RPMI7951 (cell line): ENCODE data around the gene SLC4A3. TPM values are rescaled to one million over a fixed set of nuclear protein-coding genes. Genes with fewer than 3 reads are reported as not detected.

Experiments
- DNase-seq: peaks from one replicate; pipeline ENCODE4 v3.0.0-alpha.2; 2012; ENCODE audit warnings: low read depth
- total RNA-seq: library from RNA; depleted of rRNA; stranded (reverse); fragments of >200 nt; shearing (Covaris generic); gene quantifications from 2 replicates; pipeline ENCODE4 v1.2.3, GENCODE V29; 2014

The SLC4A3 gene
- total RNA-seq, 1 experiment from 2014 or later, result 3.0 TPM

DNA sequence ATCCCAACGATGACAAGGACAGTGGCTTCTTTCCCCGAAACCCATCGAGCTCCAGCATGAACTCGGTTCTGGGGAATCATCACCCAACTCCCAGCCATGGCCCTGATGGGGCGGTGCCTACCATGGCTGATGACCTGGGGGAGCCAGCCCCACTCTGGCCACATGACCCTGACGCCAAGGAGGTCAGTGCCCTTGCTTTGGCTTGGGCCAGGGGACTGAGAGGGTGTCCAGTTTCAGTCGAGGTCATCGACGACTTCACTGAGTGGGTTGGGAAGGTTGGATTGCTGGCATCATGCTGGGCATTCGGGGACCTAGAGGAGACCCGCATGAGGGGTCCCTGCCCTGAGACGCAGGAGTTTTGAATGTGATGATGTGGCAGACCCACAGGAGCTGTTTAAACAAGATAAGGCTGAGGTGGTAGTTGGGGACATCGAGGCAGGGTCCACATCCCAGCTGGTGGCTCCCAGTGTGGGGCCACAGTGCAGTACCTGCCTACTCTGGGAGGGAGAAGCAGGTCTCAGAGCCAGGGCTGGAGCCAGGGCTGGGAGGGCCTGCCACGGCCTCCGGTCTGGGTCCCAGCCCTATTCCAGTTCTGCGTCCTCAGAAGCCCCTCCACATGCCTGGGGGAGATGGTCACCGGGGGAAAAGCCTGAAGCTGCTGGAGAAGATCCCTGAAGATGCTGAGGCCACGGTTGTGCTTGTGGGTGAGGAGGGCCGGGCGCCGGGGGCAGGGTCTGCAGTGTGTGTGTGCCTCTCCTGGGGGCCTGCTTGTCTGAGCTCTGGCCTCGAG lies 6.0 kb downstream of the SLC4A3 start:
- no peak for DNase-seq

DNA sequence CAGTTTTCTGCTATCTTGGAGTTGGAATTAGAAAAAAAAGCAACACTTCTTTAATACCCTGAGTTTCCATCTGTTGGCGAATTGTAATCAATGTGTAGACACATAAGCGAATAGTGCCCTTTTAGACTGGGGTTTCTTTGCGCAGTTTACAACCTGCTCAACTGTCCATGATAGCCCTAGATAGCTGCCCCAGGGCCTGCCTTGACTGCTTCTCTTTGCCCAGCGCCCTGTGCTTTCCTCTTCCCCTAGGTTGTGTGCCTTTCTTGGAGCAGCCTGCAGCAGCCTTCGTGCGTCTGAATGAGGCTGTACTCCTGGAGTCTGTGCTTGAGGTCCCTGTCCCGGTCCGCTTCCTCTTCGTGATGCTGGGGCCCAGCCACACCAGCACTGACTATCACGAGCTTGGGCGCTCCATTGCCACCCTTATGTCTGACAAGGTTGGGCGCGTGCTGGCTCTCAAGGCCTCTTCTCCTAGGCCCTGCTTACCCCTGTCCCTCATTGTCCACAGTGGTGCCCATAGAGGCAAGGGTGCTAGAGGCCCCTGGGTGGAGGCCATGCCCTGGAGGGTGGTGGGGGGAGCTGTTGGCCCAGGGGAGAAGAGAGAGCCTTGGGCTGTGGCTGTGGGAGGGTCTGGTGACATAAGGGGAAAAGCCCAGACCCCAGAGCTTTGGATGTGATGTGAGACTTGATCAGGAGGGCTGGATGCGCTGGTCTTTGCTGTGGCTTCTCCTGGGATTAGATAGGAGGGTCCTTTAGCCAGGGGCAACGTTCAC lies 6.9 kb downstream of the SLC4A3 start:
- DNase-seq, result no peak

DNA sequence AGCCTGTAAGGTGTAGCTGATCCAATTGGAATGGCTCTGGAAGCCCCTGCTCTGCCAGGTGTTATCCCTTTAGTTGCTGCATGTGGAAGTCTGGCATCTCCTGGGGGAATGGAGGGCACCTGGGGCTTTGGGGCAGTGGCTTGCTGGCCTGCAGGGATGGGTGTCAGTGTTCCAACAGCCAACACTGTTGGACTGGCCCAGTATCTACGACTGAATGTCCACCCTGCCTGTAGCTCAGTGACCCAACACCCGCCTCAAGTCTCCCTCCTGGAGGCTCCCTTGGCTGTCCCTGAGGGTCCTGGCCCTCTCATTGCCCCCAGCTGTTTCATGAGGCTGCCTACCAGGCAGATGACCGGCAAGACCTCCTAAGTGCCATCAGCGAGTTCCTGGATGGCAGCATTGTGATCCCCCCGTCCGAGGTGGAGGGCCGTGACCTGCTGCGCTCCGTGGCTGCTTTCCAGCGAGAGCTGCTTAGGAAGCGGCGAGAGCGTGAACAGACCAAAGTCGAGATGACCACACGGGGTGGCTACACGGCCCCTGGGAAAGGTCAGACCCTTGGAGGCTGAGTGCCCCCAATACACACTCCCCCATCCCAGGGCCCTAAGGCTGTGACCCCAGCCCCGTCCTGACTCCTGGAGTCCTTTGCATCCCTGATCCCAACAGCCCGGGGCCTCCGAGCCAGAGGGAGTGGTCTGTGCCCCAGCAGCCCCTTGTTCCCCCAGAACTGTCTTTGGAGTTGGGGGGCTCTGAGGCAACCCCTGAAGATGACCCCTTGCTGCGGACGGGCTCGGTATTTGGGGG lies 7.7 kb downstream of the SLC4A3 start:
- no peak for DNase-seq

- no peak for DNase-seq
Observed at GRCh38 chr2:219636144-219636915, 8.9 kb downstream of the SLC4A3 start.

DNA sequence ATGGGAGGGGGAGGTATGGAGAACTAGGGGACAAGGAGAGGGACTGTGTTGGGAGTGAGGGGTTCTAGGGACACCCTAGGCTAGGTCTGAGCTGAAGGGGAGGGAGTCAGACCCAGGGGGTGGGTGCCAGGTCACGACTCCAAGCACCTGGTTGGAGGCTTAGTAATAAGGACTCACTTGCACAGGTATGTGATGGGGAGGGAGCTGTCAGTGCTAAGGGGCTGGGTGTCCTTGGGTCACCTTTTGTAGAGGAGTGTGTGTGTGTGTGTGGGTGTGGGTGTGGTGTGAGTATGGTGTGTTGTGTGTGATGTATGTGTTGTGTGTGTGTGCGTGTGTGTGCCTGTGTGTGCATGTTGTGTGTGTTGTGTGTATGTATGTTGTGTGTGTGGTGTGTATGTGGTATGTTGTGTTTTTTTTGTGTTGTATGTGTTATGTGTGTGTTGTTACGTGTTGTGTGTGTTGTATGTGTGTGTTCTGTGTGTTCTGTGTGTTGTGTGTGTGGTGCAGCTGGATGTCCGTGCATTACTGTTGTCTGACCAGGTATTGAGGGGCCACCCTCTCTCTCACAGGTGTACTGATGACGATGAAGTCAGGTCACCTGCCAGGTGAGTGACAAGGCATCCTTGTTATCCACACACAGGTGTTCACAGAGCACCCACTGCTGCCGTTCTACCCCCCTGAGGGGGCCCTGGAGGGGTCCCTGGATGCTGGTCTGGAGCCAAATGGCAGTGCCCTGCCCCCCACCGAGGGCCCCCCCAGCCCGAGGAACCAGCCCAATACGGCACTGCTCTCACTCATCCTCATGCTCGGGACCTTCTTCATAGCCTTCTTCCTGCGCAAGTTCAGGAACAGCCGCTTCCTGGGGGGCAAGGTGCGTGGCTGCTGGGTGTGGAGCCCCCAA lies 9.8 kb downstream of the SLC4A3 start:
- DNase-seq, result no peak

DNA sequence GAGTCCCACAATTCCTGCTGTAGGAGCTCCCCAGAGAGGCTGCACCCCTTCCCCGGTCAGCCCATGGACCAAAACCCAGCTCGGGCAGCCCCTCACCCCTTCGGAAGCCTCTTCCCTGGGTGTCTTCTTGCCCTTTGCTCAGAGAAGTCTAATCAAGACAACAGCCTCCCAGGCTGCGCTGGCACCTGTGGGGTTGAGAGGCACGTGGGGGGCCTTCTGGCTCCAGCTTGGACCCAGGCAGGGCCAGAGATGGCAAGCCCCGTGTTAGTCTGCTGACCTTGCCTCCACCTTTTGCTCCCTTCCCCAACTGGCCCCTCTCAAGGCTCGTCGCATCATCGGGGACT lies 10.4 kb downstream of the SLC4A3 start:
- DNase-seq, result no peak

DNA sequence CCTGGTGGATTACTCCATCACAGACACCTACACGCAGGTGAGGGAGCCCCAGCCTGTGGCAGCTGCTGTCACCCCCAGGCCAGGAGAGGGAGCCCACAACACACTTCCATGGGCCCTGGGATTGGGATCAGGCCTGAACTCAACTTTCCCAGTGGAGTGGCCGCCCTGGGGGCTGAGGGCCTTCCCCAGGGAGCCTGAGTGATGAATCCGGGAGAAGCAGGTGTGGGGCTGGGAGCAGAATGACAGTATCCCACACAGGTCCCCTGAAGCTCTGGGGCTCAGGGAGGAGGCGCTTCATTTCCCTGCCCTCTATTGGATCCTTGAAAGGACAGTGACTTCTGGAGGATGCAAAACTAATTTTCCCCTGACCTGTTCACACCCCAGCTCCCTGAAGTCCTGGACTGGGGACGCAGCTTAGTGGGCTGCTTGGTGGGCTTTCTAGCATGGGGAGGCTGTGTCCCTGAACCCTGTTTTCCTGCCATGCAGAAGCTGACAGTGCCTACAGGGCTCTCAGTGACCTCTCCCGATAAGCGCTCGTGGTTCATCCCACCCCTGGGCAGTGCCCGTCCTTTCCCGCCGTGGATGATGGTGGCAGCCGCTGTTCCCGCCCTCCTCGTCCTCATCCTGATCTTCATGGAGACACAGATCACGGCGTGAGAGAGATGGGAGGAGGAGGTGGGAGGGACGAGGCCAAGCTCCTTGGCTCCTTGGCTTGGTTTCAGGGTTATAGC lies 11.0 kb downstream of the SLC4A3 start:
- DNase-seq, result no peak

DNA sequence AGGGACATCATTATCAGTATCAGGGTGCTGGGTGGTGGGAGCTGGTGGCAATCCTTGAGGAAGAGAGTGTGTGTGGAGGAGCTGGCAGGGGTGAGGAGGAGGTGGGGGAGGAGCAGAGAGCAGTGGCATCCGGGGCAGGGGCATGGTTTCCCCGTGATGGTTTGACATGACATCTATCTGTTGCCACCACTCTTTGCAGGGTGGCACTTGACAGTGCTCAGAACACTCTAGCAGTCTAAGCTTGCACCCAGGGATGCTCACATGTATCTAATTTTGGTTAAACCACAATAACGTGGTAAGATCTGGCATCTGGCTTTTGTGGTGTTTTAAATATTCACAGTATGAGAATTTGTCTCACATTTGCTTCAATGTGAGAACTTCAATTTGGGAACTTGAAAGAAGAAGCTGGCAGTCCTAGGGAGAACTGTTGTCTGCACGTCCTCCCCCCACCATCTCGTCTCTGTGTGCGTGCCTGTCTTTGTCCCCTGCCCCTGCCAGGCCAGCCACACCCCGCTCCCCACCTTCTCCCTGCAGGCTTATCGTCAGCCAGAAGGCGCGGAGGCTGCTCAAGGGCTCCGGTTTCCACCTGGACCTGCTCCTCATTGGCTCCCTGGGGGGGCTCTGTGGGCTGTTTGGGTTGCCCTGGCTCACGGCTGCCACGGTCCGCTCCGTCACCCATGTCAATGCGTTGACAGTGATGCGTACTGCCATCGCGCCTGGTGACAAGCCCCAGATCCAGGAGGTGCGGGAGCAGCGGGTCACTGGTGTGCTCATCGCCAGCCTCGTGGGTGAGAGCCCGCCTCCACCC lies 11.7 kb downstream of the SLC4A3 start:
- peak; percentile 25 for DNase-seq

DNA sequence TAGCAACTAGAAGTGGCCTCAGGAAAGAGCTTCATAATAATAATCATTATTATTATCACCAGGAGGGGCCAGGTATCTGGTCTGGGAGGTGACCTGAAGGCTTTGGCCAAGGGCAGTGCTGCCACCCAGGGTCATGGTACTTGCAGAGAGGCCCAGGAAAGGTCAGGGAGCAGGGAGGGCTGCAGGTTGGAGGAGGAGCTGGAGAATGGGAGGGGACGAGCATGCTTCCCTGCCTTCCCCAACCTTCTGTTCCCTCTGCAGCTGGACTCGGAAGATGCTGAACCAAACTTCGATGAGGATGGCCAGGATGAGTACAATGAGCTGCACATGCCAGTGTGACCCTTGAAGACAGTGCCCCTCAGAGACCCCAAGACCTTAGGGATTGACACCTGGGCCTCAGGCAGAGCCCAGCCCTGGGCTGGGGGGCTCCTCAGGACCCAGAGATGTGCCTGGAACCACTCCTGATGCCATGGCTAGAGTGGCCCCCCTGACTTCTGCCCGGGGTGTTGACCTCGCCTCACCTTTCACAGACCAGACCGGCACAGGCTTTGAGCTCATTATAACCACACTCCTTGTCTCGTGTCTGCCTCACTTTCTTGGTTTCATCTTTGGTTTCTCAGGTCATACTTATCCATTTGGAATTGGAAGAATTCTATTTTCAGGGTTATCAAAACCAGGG lies 14.1 kb downstream of the SLC4A3 start:
- DNase-seq, result no peak

DNA sequence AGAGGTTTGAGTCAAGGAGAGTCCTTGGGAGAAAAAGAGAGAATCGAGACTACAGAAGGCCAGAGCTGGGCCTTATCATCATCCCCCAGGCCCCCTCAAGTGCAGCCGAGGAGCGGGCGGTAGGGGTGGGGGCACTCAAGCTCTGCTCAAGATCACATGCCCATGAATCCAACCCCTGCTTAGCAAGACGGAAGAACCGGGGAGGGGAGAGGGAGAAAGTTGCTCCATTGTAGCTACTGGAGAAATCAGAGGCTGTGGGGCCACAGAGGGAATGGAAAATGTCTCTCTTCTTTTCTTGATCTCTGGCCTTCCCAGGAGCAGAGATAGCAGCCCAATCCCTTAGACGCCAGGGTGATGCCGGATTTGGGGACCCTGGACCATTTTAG lies 14.6 kb downstream of the SLC4A3 start:
- DNase-seq, result no peak

DNA sequence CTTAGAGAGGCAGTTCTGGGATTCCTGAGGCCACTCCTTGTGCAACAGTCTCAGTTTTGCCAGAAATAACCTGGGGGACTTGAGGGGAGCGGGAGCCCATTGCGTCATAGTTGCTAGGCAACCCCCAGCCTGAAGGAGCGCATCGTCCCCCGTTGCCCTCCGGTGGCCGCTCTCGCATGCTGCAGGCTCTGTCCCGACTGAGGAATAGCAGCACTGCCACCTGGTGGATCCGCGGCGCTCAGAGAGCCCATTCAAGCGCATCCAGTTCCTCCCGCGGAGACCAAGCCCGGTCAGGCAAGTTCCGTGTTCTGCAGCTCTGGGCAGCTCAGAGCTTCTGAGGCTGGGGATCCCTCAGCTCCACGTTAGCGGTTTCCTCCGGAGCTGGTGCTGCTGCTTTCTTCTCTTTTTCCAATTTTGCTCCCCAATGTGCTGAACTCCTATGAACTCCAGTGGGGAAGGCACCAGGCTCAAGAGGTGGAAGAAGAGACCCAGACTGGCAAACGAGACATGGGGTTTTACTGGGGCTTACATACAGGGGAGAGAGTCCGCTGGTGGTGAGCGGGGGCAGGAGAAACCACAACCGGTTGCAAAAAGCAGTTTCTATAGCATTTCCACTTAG lies 15.1 kb downstream of the SLC4A3 start:
- peak; percentile 92 for DNase-seq

- no peak for DNase-seq
Observed at GRCh38 chr2:219643084-219643473, 15.6 kb downstream of the SLC4A3 start.

DNA sequence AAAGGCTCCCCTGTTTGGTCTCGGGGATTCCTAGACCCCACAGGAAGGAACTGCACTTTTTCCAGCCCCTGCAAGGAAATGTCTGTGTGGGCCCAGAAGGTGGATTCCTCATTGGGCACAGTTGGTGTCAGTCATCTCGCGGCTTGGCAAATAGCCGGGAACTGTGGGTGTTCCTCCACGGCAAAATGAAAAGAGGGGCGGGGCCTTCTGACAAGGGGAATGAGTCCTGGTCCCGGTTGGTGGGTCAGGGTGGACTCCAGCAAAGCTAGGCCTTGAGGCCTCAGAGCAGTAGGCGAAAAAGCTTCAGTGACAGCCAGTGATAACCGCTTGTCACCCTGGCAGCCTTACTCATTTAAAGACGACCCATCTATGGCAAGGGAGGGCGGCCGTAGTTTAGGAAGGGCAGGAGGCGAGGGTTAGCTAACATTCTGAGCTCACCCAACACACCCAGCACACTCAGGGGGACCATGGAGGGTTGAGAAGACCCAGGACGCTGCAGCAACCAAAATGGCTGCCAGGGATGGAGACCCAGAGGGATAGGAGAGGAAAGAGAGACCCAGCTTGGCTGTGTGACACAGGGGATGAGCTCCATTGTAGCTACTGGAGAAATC lies 16.5 kb downstream of the SLC4A3 start:
- no peak for DNase-seq

DNA sequence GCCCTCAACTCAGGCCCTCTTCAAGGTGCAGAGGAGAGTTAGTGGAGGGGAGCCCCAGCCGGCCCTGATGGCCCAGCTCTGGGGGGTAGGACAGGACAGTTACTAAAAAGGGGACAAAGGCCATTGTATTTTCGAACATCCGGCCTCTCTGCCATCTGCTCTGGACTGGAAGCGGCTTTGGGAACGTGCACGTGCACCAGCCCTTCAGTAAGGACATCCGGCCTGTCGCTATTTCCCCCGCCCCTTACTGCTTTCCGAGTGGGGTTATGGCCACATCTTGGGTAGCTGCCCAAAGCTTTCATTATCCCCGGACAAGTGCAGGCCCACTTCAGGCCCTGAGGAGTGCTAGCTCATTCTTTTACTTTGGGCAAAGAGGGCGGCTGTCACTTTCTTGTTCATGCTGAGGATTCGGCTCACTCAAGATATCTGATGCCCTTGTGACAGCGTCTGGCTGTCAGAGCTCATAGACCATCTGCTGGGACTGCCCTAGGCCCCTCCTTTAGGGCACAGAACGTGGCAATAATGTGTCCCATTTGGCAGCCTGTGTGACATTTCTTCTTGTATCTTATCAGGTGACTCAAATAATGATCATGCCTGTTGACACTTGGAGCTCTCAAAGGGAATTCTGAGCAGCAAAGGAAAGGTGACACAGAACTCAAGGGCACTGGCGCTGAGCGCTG lies 17.5 kb downstream of the SLC4A3 start:
- DNase-seq, result peak; percentile 77

DNA sequence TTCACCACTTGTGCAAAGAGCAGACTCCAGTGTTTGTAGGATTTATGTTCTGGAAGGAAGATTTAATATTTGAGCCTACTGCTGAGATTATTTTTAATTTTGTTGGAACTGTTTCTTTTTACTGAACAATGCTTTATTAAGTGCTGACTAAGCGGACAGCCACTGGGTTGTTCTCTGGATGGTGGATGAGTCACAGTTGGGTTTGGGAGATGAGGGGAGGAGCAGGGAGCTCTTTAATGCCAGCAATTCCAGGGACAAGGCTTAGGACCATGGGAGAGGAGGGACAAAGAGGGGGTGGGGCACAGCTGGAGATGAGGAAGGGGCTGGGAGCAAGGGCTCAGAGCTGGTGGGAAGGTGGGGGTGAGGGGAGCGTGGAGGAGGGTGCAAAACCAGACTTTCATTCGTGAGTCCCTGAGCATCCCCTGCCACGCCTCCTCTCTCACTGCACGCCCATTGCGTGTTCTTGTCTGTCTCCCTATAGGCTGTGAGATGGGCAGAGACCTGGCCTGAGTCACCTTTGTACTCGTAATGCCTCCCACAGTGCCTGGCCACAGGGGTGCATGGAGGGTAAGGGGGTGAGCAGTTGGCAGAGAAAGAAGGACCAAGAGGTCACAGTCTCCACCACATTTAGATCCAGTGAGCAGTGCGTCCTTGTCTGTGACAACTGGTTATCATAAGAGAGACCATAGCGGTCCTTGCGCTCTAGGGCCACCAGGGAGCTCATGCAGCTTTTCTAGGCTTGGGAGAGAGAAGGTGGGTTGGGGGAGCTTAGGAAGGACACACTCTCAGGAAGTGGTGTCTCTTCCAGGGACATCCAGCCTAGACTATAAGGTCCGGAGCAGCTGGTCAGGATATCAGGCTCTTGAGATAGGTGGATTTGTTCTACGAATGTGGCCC lies 18.4 kb downstream of the SLC4A3 start:
- DNase-seq, result peak; percentile 85

GRCh38 chr2:219648176-219648575 lies 20.7 kb downstream of the SLC4A3 start:
- DNase-seq, result no peak
